Sigmoid colon (tissue), 4 donors: ENCODE measurements around the gene CYB561.

ENCODE experiments used
- EP300 ChIP-seq, 4 donors: sonication (generic); formaldehyde crosslinking; IDR thresholded peaks; one replicate each; pipeline ENCODE4 v1.6.1; 2017; ENCODE audit warnings: antibody characterized with exemption in 4 of 4
- POLR2AphosphoS5 ChIP-seq, 4 donors: sonication (generic); formaldehyde crosslinking; IDR thresholded peaks; one replicate each; pipeline ENCODE4 v1.6.1; 2017; ENCODE audit warnings: antibody characterized with exemption in 4 of 4
- TF ChIP-seq, protein P1 (sequence below), 4 experiments: fragments of 450-650 bp in 3 of 4; fragments of 200-600 bp in 1 of 4; IDR thresholded peaks; one replicate each; pipeline ENCODE4 v1.5.1; 2016 to 2019; ENCODE audit warnings: antibody characterized with exemption in 4 of 4, mild to moderate bottlenecking in 3 of 4, moderate library complexity in 2 of 4

DNA sequence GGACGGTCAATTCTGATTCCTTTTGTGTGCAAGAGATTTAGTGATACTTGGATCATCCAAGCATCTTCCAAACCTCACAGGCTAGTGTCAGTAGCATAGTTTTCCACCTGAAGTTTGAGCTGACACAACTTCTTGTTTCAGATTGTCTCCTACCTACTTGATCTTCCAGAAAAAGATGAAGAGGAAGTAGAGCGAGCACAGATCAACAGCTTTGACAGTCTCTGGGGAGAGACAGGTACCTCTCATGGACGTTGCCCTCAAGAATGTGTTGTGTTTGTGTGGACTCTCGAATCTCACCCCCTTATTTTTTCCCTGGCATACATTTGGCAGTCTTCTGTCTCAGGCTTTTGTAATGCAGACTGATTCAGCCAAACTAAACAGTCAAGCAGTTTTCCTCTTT is 47.4 kb downstream of the CYB561 start:
- TF ChIP-seq, protein P1, sequence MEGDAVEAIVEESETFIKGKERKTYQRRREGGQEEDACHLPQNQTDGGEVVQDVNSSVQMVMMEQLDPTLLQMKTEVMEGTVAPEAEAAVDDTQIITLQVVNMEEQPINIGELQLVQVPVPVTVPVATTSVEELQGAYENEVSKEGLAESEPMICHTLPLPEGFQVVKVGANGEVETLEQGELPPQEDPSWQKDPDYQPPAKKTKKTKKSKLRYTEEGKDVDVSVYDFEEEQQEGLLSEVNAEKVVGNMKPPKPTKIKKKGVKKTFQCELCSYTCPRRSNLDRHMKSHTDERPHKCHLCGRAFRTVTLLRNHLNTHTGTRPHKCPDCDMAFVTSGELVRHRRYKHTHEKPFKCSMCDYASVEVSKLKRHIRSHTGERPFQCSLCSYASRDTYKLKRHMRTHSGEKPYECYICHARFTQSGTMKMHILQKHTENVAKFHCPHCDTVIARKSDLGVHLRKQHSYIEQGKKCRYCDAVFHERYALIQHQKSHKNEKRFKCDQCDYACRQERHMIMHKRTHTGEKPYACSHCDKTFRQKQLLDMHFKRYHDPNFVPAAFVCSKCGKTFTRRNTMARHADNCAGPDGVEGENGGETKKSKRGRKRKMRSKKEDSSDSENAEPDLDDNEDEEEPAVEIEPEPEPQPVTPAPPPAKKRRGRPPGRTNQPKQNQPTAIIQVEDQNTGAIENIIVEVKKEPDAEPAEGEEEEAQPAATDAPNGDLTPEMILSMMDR (IDR thresholded peaks at IDR 0.05): no peak
- TF ChIP-seq EP300 (IDR thresholded peaks at IDR 0.05) (no peak), POLR2AphosphoS5 (IDR thresholded peaks at IDR 0.05) (no peak)
